Progenitor cell of endocrine pancreas (in vitro differentiated cells): Measurements from ENCODE around the gene OSBPL10. TPM values are rescaled to one million over a fixed set of nuclear protein-coding genes. Genes with fewer than 3 reads are reported as not detected.

Experiments
- DNase-seq: peaks from one replicate; pipeline ENCODE4 v3.0.0; 2021; ENCODE audit warnings: low spot score; ENCODE audit not compliant: unreplicated experiment
- H3K27ac Mint-ChIP-seq: 2 replicates; pipeline ENCODE4 v1.8.0; 2021; ENCODE audit warnings: mild to moderate bottlenecking, moderate library complexity, mixed read lengths
- H3K27me3 Mint-ChIP-seq: 2 replicates; pipeline ENCODE4 v1.8.0; 2021; ENCODE audit warnings: mixed read lengths
- H3K36me3 Mint-ChIP-seq: 2 replicates; pipeline ENCODE4 v1.8.0; 2022; ENCODE audit warnings: mixed read lengths; ENCODE audit not compliant: insufficient read depth
- H3K4me1 Mint-ChIP-seq: 2 replicates; pipeline ENCODE4 v1.8.0; 2021; ENCODE audit warnings: low read depth, mixed read lengths
- H3K4me3 Mint-ChIP-seq: 2 replicates; pipeline ENCODE4 v1.8.0; 2021; ENCODE audit warnings: low read depth, mild to moderate bottlenecking, moderate library complexity, mixed read lengths
- H3K9me3 Mint-ChIP-seq: 2 replicates; pipeline ENCODE4 v1.8.0; 2021; ENCODE audit warnings: low read depth, mixed read lengths
- total RNA-seq: library from RNA; stranded (reverse); gene quantifications from 2 replicates; pipeline ENCODE4 v1.2.1, GENCODE V29; 2021
- TF ChIP-seq, protein P1 (sequence below): fragments of 200-600 bp; sonication (generic); IDR thresholded peaks from one replicate; pipeline ENCODE4 v1.5.0; 2021; ENCODE audit warnings: antibody characterized with exemption, mild to moderate bottlenecking; ENCODE audit not compliant: unreplicated experiment

Gene OSBPL10
- total RNA-seq, 1 donor from 2014 or later, result 25.2 TPM

- TF ChIP-seq, protein P1, sequence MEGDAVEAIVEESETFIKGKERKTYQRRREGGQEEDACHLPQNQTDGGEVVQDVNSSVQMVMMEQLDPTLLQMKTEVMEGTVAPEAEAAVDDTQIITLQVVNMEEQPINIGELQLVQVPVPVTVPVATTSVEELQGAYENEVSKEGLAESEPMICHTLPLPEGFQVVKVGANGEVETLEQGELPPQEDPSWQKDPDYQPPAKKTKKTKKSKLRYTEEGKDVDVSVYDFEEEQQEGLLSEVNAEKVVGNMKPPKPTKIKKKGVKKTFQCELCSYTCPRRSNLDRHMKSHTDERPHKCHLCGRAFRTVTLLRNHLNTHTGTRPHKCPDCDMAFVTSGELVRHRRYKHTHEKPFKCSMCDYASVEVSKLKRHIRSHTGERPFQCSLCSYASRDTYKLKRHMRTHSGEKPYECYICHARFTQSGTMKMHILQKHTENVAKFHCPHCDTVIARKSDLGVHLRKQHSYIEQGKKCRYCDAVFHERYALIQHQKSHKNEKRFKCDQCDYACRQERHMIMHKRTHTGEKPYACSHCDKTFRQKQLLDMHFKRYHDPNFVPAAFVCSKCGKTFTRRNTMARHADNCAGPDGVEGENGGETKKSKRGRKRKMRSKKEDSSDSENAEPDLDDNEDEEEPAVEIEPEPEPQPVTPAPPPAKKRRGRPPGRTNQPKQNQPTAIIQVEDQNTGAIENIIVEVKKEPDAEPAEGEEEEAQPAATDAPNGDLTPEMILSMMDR, result no peak
- H3K4me3 Mint-ChIP-seq, result no peak overlapping the region
- peaks cover 8% of the 10 kb centered on the region for H3K4me1 Mint-ChIP-seq
- no peak overlapping the region for H3K27ac Mint-ChIP-seq
- no peaks in the 10 kb centered on the region for H3K27me3 Mint-ChIP-seq
- no peak for DNase-seq
- no peaks in the 10 kb centered on the region for H3K36me3 Mint-ChIP-seq
- H3K9me3 Mint-ChIP-seq, result no peaks in the 10 kb centered on the region
Observed at GRCh38 chr3:31763731-31764130, 217.3 kb downstream of the OSBPL10 start.

- no peaks in the 10 kb centered on the region for H3K36me3 Mint-ChIP-seq
- no peak overlapping the region for H3K4me3 Mint-ChIP-seq
- peak overlapping the region; percentile 79 for H3K27ac Mint-ChIP-seq
- no peaks in the 10 kb centered on the region for H3K27me3 Mint-ChIP-seq
- TF ChIP-seq, protein P1, result no peak
- H3K9me3 Mint-ChIP-seq, result no peaks in the 10 kb centered on the region
- H3K4me1 Mint-ChIP-seq, result peaks cover 8% of the 10 kb centered on the region
- no peak for DNase-seq
Observed at GRCh38 chr3:31762888-31763351, 218.1 kb downstream of the OSBPL10 start.

DNA sequence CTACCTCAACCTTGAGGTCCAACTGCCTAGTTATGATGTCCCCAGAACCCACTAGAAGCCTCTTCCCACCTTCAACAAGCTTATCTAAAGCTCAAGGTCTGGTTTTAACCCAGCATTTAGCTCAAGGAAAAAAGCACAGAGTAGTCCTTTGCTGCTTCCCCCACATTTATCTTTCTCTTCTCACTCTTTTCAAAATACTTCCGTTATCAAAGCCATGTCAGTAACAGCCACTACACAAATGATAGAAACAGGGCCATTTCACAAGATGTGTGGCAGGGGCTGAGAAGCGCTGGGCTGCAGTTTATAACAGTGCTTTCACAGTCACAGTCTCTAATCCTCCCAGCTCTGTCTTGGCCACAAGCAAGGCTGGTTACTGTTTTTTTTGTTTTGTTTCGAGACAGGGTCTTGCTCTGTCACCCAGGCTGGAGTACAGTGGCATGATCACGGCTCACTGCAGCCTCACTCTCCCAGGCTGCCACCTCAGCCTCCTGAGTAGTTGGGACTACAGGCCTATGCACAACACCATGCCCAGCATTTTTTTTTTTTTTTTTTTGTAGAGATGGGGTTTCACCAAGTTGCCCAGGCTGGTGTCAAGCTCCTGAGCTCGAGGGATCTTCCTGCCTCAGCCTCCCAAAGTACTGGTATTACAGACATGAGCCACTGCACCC, 218.8 kb downstream of the OSBPL10 start:
- H3K4me1 Mint-ChIP-seq, result peaks cover 8% of the 10 kb centered on the region
- TF ChIP-seq, protein P1, result no peak
- H3K27ac Mint-ChIP-seq, result no peak overlapping the region
- no peaks in the 10 kb centered on the region for H3K36me3 Mint-ChIP-seq
- no peaks in the 10 kb centered on the region for H3K9me3 Mint-ChIP-seq
- no peaks in the 10 kb centered on the region for H3K27me3 Mint-ChIP-seq
- DNase-seq, result no peak
- no peak overlapping the region for H3K4me3 Mint-ChIP-seq

GRCh38 chr3:31760654-31761053, 220.4 kb downstream of the OSBPL10 start:
- Mint-ChIP-seq H3K27ac (no peak overlapping the region), H3K27me3 (no peaks in the 10 kb centered on the region), H3K4me3 (no peak overlapping the region), H3K9me3 (no peaks in the 10 kb centered on the region), H3K4me1 (peaks cover 8% of the 10 kb centered on the region), H3K36me3 (no peaks in the 10 kb centered on the region)
- TF ChIP-seq, protein P1, result no peak
- DNase-seq, result no peak

GRCh38 chr3:31758322-31758965, 222.6 kb downstream of the OSBPL10 start:
- no peak for DNase-seq
- TF ChIP-seq, protein P1, result no peak
- no peaks in the 10 kb centered on the region for H3K36me3 Mint-ChIP-seq
- peaks cover 6% of the 10 kb centered on the region for H3K4me1 Mint-ChIP-seq
- no peak overlapping the region for H3K4me3 Mint-ChIP-seq
- no peaks in the 10 kb centered on the region for H3K9me3 Mint-ChIP-seq
- H3K27ac Mint-ChIP-seq, result no peak overlapping the region
- no peaks in the 10 kb centered on the region for H3K27me3 Mint-ChIP-seq
